Activated T-helper 1 cell treated with anti-CD3 and anti-CD28 coated beads, Interleukin-12 subunit alpha, Interleukin-12 subunit beta, Interleukin-2, Interleukin-4 antibody, amounts not matched to agents 30 ng/mL and 10 ng/mL and 1 ng/mL, durations not matched to agents 14 hours and 24 hours and 36 hours (primary cell): ENCODE data around the gene CCDC15. TPM values are rescaled to one million over a fixed set of nuclear protein-coding genes. Genes with fewer than 3 reads are reported as not detected.
"Not testable (repeated sequence)": the region's sequence is repeated elsewhere in the genome, so short reads cannot be mapped to it uniquely, and the experiment has no call there.

Source experiments
- DNase-seq: peaks from one replicate; pipeline ENCODE4 v3.0.0; 2021; ENCODE audit warnings: low spot score
- H3K27ac Mint-ChIP-seq: one replicate; pipeline ENCODE4 v1.8.0; 2021; ENCODE audit warnings: mild to moderate bottlenecking, mixed read lengths
- H3K27me3 Mint-ChIP-seq: one replicate; pipeline ENCODE4 v1.8.0; 2022; ENCODE audit warnings: mild to moderate bottlenecking, moderate library complexity, mixed read lengths; ENCODE audit not compliant: insufficient read depth
- H3K36me3 Mint-ChIP-seq: one replicate; pipeline ENCODE4 v1.8.0; 2021; ENCODE audit warnings: low read depth, mixed read lengths
- H3K4me1 Mint-ChIP-seq: one replicate; pipeline ENCODE4 v1.8.0; 2021; ENCODE audit warnings: low read depth, mixed read lengths
- H3K4me3 Mint-ChIP-seq: one replicate; pipeline ENCODE4 v1.8.0; 2021; ENCODE audit warnings: mild to moderate bottlenecking, moderate library complexity, mixed read lengths
- H3K9me3 Mint-ChIP-seq: one replicate; pipeline ENCODE4 v1.8.0; 2021; ENCODE audit warnings: mixed read lengths
- intact Hi-C: fragments of 100-400 bp; cut with micrococcal nuclease; formaldehyde crosslinking; loops from one replicate; pipeline ENCODE4 v1.15.1; 2024
- total RNA-seq: library from RNA; stranded (reverse); gene quantifications from 2 replicates; pipeline ENCODE4 v1.2.3, GENCODE V29; 2022

CCDC15 gene
- total RNA-seq, 1 donor from 2014 or later = 3.4 TPM

DNA sequence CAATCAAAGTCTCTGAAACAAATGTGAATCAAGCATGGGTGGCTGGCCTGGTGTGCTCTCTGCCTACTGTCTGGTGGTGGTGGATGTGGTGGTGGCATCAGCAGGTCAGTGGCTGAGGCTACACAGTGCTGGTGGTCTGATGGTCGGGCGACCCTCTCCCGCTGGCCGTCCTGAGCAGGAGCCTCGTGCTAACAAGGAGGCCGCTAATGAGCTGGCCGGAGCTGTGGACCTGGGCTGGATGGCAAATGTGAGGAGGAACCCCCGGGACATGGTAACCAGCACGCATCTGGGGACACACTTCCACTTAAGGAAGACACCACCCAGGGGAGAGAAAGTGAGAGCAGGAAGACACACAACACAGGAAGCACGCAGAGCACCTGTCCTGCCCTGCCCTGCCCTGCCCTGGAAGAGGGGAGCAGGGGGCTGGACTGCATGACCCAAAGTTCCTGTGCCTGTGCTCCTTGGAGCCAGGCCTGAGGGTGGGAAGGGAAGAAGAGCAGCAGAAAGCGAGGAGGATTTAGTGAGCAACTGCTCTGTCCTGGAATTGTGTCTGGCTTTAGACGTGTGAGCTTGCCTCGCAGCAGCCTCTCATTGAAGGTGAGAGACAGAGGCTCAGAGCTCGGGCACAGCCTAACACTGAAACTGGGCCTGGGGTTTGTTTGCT, 132.8 kb downstream of the CCDC15 start:
- Mint-ChIP-seq H3K4me3 (no peak overlapping the region), H3K4me1 (peaks cover 5% of the 10 kb centered on the region), H3K36me3 (no peaks in the 10 kb centered on the region), H3K27ac (no peak overlapping the region), H3K27me3 (no peaks in the 10 kb centered on the region), H3K9me3 (no peaks in the 10 kb centered on the region)
- intact Hi-C loops = no loop called here
- DNase-seq = no peak

DNA sequence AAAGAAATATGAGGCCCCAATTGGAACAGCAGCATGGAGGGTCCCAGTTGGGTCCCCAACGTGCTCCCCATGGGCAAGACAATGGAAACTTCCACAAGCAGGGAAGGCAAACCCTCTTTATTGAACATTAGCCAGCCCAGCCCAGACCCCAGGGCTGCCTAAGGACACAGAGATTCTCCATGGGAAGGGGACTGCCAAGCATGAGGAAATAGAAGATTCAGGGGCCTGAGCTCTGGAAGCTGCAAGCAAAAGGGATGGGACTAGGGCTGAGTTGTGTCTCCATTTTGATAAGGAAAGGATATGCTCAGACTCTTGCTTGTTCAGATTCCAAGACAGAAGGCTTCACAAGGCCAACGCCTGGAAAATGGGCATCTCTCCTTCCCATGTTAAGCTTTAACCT, 134.1 kb downstream of the CCDC15 start:
- no peaks in the 10 kb centered on the region for H3K36me3 Mint-ChIP-seq
- H3K27ac Mint-ChIP-seq = no peak overlapping the region
- intact Hi-C loops = no loop called here
- H3K27me3 Mint-ChIP-seq = no peaks in the 10 kb centered on the region
- peaks cover 5% of the 10 kb centered on the region for H3K4me1 Mint-ChIP-seq
- H3K9me3 Mint-ChIP-seq = no peaks in the 10 kb centered on the region
- no peak overlapping the region for H3K4me3 Mint-ChIP-seq
- DNase-seq = no peak

DNA sequence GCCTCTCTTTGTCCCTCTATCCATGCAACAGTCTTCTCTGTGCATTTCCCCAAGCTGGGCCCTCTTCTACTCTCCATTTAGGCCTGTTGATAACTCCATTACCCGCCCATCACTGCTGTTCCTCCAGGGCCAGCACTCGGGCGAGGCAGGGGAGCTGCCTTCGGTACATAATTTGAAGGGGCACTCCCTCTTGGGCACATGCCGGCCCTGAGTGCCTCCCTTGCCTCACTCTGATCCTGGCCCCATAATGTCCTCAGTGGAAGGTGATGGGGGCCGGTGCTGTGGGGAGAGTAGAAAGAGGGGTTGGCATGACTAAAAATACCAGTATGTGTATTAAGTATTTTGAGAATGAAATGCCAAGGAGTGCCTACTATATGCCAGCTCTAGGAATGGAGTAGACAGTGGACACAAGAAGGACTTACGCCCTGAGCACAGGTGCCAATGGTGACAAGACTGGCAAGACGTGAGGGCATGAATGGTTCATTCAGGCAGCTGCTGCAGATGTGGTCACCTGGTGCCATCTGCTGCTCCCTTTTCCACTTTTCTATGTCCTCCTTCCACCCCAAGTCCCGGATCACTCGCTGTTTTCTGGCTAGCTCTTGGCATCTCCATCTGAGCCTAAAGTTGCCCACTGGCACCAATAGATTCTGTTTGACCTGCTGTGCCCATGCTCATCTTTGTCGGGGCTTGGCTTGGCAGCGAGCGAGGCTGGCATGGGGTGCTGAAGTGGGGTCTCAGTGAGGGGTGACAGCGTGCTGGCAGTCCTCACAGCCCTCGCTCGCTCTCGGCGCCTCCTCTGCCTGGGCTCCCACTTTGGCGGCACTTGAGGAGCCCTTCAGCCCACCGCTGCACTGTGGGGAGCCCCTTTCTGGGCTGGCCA, 134.8 kb downstream of the CCDC15 start:
- DNase-seq = no peak
- intact Hi-C loops = no loop called here
- H3K4me1 Mint-ChIP-seq = peaks cover 5% of the 10 kb centered on the region
- H3K36me3 Mint-ChIP-seq = no peaks in the 10 kb centered on the region
- no peak overlapping the region for H3K4me3 Mint-ChIP-seq
- no peak overlapping the region for H3K27ac Mint-ChIP-seq
- H3K9me3 Mint-ChIP-seq = no peaks in the 10 kb centered on the region
- no peaks in the 10 kb centered on the region for H3K27me3 Mint-ChIP-seq

DNA sequence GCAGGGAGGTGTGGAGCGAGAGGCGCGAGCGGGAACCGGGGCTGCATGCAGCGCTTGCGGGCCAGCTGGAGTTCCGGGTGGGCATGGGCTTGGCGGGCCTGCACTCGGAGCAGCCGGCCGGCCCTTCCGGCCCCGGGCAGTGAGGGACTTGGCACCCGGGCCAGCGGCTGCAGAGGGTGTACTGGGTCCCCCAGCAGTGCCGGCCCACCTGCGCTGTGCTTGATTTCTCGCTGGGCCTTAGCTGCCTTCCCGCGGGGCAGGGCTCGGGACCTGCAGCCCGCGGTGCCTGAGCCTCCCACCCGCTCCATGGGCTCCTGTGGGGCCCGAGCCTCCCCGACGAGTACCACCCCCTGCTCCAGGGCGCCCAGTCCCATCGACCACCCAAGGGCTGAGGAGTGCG, 135.5 kb downstream of the CCDC15 start:
- H3K4me1 Mint-ChIP-seq, DNase-seq, intact Hi-C loops, H3K27ac Mint-ChIP-seq, H3K36me3 Mint-ChIP-seq, H3K27me3 Mint-ChIP-seq, H3K4me3 Mint-ChIP-seq, H3K9me3 Mint-ChIP-seq: not testable (repeated sequence)

DNA sequence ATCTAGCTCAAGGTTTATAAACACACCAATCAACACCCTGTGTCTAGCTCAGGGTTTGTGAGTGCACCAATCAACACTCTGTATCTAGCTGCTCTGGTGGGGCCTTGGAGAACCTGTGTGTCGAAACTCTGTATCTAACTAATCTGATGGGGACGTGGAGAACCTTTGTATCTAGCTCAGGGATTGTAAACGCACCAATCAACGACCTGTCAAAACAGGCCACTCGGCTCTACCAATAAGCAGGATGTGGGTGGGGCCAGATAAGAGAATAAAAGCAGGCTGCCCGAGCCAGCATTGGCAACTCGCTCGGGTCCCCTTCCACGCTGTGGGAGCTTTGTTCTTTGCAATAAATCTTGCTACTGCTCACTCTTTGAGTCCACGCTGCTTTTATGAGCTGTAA, 136.1 kb downstream of the CCDC15 start:
- H3K36me3 Mint-ChIP-seq, H3K27ac Mint-ChIP-seq, H3K9me3 Mint-ChIP-seq, DNase-seq, H3K4me1 Mint-ChIP-seq, H3K27me3 Mint-ChIP-seq, H3K4me3 Mint-ChIP-seq: not testable (repeated sequence)
- intact Hi-C loops = loop anchor here (2.0 to 5.0 kb wide), 2 partner anchors 35 to 257 kb away; no protein-coding TSS in a partner anchor

DNA sequence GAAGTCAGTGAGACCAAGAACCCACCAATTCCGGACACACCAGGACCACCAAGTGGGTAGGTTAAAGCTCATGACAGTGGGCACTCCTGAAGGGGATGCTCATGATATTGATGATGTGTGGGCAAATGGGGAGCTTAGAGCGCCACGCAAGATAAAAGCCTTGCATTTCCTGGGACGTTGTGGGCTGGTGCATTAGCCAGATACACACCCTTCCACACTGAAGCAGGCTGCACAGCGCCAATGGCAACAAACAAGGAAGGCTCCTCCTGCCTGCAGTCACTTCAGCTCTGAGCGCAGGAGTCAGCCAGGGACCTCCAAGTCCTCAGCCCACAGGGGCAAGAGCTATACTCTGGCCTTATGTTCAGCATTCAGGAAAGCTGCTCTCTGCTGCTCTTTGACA, 136.8 kb downstream of the CCDC15 start:
- Mint-ChIP-seq H3K4me1 (peaks cover 5% of the 10 kb centered on the region), H3K9me3 (no peaks in the 10 kb centered on the region), H3K36me3 (peaks cover under 1% of the 10 kb centered on the region), H3K27me3 (no peaks in the 10 kb centered on the region), H3K4me3 (no peak overlapping the region), H3K27ac (no peak overlapping the region)
- intact Hi-C loops = loop anchor here (1.0 to 5.0 kb wide), 3 partner anchors 34 to 256 kb away; no protein-coding TSS in a partner anchor
- no peak for DNase-seq

Other genes starting within 250 kb of the CCDC15 start
- 3.9 and 6.1 TPM in 2 replicates for gene NRGN, start 214.3 kb upstream of the CCDC15 start, total RNA-seq
- not detected in 2 replicates for gene VSIG2, start 201.9 kb upstream of the CCDC15 start, total RNA-seq
- 0.52 and 0.64 TPM in 2 replicates for gene ESAM, start 191.9 kb upstream of the CCDC15 start, total RNA-seq
- 8.9 and 9.7 TPM in 2 replicates for gene MSANTD2, start 153.8 kb upstream of the CCDC15 start, total RNA-seq
- gene ROBO3, start 88.8 kb upstream of the CCDC15 start, total RNA-seq = 4.5 and 5.5 TPM in 2 replicates
- gene ROBO4, start 56.3 kb upstream of the CCDC15 start, total RNA-seq = not detected in 2 replicates
- gene HEPN1, start 35.0 kb upstream of the CCDC15 start, total RNA-seq = not detected in 2 replicates
- not detected in 2 replicates for gene HEPACAM, start 18.2 kb upstream of the CCDC15 start, total RNA-seq
- 0.13 and 0.17 TPM in 2 replicates for gene SLC37A2, start 109.1 kb downstream of the CCDC15 start, total RNA-seq
- gene TMEM218, start 157.4 kb downstream of the CCDC15 start, total RNA-seq = 14.6 and 18.0 TPM in 2 replicates
- not detected in 2 replicates for gene PKNOX2, start 210.5 kb downstream of the CCDC15 start, total RNA-seq